Activated T-helper 9 cell treated with anti-CD3 and anti-CD28 coated beads, Interleukin-2, amount 50 U/mL, for 16 hours (primary cell): ENCODE measurements around the gene TSEN54.

Experiments
- DNase-seq: peaks from one replicate; pipeline ENCODE4 v3.0.0-alpha.2; 2020; ENCODE audit warnings: low read depth

The TSEN54 gene

DNA sequence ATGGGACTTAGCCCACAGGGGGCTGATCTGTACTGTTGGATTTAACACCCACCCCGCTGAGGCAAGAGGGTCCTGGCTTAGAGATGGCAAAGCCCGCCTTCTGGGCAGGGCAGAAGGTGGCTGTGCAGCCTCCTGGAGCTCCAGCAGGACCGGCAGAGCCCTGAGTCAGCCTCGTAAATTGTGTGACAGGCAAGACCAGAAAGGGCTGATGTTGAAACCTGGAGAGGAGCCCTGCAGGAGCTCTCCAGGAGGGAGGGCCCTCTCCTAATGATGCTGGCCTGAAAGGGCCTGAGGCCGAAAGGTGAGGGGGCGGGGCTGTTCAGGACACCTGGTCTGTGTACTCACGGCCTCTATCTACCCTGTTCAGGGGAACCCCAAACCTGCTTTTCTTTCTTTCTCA, 48.7 kb downstream of the TSEN54 start:
- no peak for DNase-seq

DNA sequence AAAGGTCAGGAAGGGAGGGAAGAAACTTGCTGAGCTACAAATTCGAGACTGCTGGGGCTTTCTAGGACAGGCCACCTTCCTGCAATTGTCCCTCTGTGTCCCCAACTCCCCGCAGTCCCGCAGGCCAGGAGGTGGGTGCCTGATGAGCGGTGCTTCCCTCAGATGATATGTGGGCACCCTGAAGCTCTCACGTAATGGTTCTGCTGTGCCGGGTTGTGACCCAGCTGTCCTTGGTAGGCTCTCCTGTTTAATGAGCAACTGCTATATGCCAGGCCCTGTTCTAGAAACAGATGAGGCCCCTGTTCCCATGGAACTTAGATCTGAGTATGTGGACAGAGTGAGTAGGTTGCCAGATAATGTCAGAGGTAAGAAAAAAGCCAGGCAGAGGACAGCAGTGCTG, 49.3 kb downstream of the TSEN54 start:
- no peak for DNase-seq

DNA sequence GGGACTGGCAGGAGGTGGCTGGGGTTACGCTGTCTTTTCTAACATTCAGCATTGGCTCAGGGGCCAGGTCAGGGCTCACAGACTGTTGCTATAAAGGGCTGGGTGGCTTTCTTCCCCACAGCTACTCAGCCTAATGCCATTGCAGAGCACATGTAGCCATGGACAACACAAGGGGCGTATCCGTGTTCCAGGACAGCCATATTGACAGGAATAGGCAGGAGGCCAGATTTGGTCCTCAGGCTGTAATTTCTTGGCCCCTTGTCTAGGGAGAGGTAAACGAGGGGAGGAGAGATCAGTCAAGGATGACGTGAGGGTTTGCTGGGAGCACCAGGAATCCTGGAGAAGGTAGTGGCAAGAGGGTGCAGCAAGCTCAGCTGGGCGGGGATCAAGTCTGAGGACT, 50.1 kb downstream of the TSEN54 start:
- no peak for DNase-seq

DNA sequence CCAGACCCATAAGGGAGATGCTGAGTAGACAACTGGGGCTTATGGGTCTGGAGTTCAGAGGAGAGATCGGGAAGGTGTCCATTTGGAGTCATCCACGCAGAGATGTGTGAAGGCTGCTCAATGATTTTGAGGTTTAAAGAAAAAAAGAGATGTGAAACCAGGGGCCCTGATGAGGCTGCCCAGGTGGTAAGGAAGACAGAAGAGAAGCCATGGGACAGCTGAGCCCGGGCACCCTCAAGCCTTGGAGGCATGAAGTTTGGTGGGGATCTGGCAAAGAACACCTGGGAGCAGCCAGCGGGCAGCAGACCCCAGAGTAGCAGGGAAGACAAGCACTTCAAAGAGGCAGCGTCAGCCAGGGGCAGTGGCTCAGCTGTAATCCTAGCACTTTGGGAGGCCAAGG, 50.5 kb downstream of the TSEN54 start:
- no peak for DNase-seq

GRCh38 chr17:75568412-75569255, 52.3 kb downstream of the TSEN54 start:
- no peak for DNase-seq

GRCh38 chr17:75570034-75570676, 53.8 kb downstream of the TSEN54 start:
- DNase-seq = no peak

DNA sequence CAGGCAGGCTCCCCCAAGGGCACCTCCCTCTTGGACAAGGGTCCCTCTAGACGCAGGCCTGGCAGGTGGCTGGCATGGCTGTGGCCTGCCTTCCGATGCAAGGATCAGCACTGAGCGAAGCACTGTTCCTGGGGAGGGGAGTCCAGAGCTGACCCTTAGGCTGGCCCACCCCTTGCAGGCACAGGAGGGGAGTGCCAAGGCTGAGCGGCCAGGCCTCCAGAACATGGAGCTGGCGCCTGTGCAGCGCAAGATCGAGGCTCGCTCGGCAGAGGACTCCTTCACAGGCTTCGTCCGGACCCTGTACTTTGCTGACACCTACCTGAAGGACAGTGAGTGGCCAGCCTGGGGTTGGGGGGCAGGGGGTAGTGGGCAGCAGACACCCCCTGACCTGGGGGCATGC, 54.4 kb downstream of the TSEN54 start:
- no peak for DNase-seq

DNA sequence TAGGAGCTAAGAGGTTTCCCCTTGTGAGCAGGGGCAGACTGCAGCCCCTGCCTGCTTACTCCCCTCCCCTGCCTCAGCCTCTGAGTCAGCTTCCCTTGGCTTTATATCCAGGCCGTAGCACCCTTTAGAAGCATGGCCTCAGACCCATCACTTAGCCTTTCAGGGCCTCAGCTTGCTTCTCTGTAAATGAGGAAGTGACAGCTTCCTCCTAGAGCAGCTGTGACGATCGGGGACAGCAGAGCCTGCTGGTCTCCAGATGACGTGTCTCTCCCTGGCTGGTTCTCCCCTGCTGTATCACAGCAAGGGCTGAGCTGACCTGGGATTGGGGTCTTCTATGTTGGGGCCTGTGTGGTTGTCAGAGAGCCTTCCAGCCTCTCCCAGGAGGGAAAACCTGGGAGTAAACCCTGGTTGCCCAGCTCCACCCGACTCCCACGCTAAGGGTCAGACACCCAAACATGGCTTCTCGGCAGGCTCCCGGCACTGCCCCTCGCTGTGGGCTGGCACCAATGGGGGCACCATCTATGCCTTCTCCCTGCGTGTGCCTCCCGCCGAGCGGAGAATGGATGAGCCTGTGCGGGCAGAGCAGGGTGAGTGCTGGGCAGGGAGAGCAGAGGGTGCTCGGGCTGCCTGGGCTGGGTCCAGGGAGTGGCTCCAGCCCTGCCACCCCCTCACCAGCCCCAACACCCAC, 55.0 kb downstream of the TSEN54 start:
- DNase-seq = no peak

DNA sequence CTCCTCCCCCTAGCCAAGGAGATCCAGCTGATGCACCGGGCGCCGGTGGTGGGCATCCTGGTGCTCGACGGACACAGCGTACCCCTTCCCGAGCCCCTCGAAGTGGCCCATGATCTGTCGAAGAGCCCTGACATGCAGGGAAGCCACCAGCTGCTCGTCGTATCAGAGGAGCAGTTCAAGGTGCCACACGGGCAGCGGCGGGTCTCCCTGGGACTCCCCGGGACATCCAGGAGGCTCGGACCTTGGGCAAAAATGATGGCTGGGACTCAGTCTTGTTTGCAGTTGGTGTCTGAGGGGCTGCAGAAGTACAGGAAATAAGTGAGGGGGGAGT, 55.5 kb downstream of the TSEN54 start:
- no peak for DNase-seq

GRCh38 chr17:75572713-75573539, 56.6 kb downstream of the TSEN54 start:
- DNase-seq = no peak

DNA sequence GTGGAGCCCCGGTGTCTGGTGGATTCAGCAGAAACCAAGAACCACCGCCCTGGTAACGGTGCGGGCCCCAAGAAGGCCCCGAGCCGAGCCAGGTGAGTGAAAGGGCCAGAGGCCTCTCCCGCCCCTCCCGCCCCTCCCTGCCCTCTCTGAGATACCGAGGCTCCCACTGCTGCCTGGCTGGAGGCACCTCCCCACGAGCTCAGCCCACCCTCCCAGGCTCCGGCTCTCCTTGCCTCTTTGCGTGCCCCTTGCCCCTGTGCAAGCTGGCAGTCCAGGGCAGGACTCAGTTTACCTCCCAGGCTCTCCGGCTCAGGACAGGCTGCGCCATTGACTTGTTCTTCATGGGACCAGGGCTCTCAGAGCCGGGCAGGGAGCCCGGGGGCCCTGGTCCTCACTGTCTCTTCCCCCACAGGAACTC, 57.2 kb downstream of the TSEN54 start:
- DNase-seq = no peak

- DNase-seq = no peak
These were observed 57.7 kb downstream of the TSEN54 start for GRCh38 chr17:75573994-75574393.
